ENCODE data around the gene UNC13B. TPM values are rescaled to one million over a fixed set of nuclear protein-coding genes. Genes with fewer than 3 reads are reported as not detected.
"Not testable (repeated sequence)": the region's sequence is repeated elsewhere in the genome, so short reads cannot be mapped to it uniquely, and the experiment has no call there.

UNC13B gene
- total RNA-seq, 1 donor from 2014 or later: 16.8 TPM

- no peak for DNase-seq (ENCODE audit: low read depth)
- no peak for TF ChIP-seq CTCF (IDR thresholded peaks at IDR 0.05; ENCODE audit: insufficient read depth, low read length, severe bottlenecking)
Measured at GRCh38 chr9:35398651-35399335, 237.0 kb downstream of the UNC13B start.

DNA sequence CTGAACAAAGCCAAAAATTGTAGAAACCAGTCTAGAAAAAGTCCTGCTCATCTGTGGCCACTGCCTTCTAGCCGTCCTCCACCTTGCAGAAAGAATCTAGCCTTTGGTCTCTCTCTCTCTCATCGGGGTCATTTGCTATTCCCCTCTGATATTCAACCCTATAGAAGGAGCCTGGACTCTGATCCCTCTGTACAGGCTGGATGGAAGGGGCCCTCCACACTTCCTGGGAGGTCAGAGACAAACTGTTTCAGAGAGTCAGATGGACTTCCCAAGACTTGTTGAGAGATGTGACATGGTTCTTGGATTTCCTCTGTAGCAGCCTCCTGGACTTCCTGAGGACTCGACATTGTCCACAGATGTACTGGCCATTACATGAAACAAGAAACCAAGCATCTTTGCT lies 243.1 kb downstream of the UNC13B start:
- H3K36me3 ChIP-seq (ENCODE audit: control insufficient read depth, insufficient read depth, low read length): no peaks in the 10 kb centered on the region
- FAIRE-seq (no peak), DNase-seq (ENCODE audit: low read depth) (no peak)

More at GRCh38 chr9:35398651-35399335, 237.0 kb downstream of the UNC13B start:
- H3K36me3 ChIP-seq (ENCODE audit: control insufficient read depth, insufficient read depth, low read length): peaks cover 4% of the 10 kb centered on the region
- no peak overlapping the region for H3K4me3 ChIP-seq (ENCODE audit: low read depth, low read length)
- no peaks in the 10 kb centered on the region for H3K27me3 ChIP-seq (ENCODE audit: control insufficient read depth, insufficient read depth, low read length)
- FAIRE-seq: peak; percentile 60

GRCh38 chr9:35406183-35406959 lies 244.6 kb downstream of the UNC13B start:
- Histone ChIP-seq H3K36me3 (ENCODE audit: control insufficient read depth, insufficient read depth, low read length) (no peaks in the 10 kb centered on the region), H3K4me3 (ENCODE audit: low read depth, low read length) (peak overlapping the region; percentile 29), H3K27me3 (ENCODE audit: control insufficient read depth, insufficient read depth, low read length) (no peaks in the 10 kb centered on the region)
- TF ChIP-seq CTCF (IDR thresholded peaks at IDR 0.05; ENCODE audit: insufficient read depth, low read length, severe bottlenecking): no peak
- DNase-seq (ENCODE audit: low read depth) (peak; percentile 54), FAIRE-seq (no peak)

More for the DNA sequence above, 243.1 kb downstream of the UNC13B start:
- H3K27me3 ChIP-seq (ENCODE audit: control insufficient read depth, insufficient read depth, low read length): no peaks in the 10 kb centered on the region
- no peak overlapping the region for H3K4me3 ChIP-seq (ENCODE audit: low read depth, low read length)
- TF ChIP-seq CTCF (IDR thresholded peaks at IDR 0.05; ENCODE audit: insufficient read depth, low read length, severe bottlenecking): no peak

DNA sequence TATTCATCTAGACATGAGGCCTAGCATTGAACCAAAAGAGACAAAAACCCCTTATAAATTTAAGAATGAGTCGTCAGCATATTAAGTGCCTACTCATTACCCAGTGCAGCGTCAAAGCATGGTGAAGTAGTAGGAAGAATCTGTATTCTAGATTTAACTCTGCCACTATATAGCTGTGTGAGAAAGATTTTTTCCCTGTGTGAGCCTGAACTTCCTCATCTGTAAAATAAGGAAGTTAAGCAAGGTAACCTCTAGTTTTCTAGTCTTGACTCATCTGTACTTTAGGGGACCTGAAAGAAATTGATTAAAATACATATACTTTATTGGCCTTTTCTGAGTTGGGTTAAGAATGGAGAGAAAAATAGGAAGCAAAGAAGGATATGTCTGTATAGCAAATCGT lies 246.0 kb downstream of the UNC13B start:
- TF ChIP-seq CTCF (IDR thresholded peaks at IDR 0.05; ENCODE audit: insufficient read depth, low read length, severe bottlenecking): no peak
- no peaks in the 10 kb centered on the region for H3K27me3 ChIP-seq (ENCODE audit: control insufficient read depth, insufficient read depth, low read length)
- DNase-seq (ENCODE audit: low read depth): no peak
- H3K4me3 ChIP-seq (ENCODE audit: low read depth, low read length): no peak overlapping the region
- FAIRE-seq: no peak
- H3K36me3 ChIP-seq (ENCODE audit: control insufficient read depth, insufficient read depth, low read length): no peaks in the 10 kb centered on the region

GRCh38 chr9:35409434-35409833 lies 247.6 kb downstream of the UNC13B start:
- H3K4me3 ChIP-seq (ENCODE audit: low read depth, low read length); H3K36me3 ChIP-seq (ENCODE audit: control insufficient read depth, insufficient read depth, low read length); H3K27me3 ChIP-seq (ENCODE audit: control insufficient read depth, insufficient read depth, low read length); DNase-seq (ENCODE audit: low read depth); FAIRE-seq: not testable (repeated sequence)

GRCh38 chr9:35414889-35415288 lies 253.1 kb downstream of the UNC13B start:
- no peak for DNase-seq (ENCODE audit: low read depth)
- TF ChIP-seq CTCF (IDR thresholded peaks at IDR 0.05; ENCODE audit: insufficient read depth, low read length, severe bottlenecking): no peak
- no peaks in the 10 kb centered on the region for H3K27me3 ChIP-seq (ENCODE audit: control insufficient read depth, insufficient read depth, low read length)
- no peak overlapping the region for H3K4me3 ChIP-seq (ENCODE audit: low read depth, low read length)
- H3K36me3 ChIP-seq (ENCODE audit: control insufficient read depth, insufficient read depth, low read length): no peaks in the 10 kb centered on the region
- FAIRE-seq: no peak

All from bronchial epithelial cell (primary cell).